PC-9 (cell line): ENCODE results near the gene MTRF1.

Experiments used
- CTCF ChIP-seq: fragments of 200-600 bp; sonication (generic); conservative IDR thresholded peaks from 2 replicates; pipeline ENCODE4 v1.6.1; 2017; ENCODE audit warnings: mixed run types, antibody characterized with exemption, mild to moderate bottlenecking, moderate library complexity
- EZH2 ChIP-seq: fragments of 200-600 bp; sonication (generic); IDR thresholded peaks from 2 replicates; pipeline ENCODE4 v1.8.0; 2017; ENCODE audit warnings: antibody characterized with exemption, low read depth

- no peak for TF ChIP-seq CTCF
- no peak for TF ChIP-seq EZH2
These were observed 50.5 kb downstream of the MTRF1 start for GRCh38 chr13:41212881-41213280.
